Fibroblast of skin of right quadriceps (primary cell): ENCODE results near the gene SLC25A22.

ENCODE experiments used
- DNase-seq: peaks from one replicate; pipeline ENCODE4 v3.0.0-alpha.2; 2013

SLC25A22 gene

DNA sequence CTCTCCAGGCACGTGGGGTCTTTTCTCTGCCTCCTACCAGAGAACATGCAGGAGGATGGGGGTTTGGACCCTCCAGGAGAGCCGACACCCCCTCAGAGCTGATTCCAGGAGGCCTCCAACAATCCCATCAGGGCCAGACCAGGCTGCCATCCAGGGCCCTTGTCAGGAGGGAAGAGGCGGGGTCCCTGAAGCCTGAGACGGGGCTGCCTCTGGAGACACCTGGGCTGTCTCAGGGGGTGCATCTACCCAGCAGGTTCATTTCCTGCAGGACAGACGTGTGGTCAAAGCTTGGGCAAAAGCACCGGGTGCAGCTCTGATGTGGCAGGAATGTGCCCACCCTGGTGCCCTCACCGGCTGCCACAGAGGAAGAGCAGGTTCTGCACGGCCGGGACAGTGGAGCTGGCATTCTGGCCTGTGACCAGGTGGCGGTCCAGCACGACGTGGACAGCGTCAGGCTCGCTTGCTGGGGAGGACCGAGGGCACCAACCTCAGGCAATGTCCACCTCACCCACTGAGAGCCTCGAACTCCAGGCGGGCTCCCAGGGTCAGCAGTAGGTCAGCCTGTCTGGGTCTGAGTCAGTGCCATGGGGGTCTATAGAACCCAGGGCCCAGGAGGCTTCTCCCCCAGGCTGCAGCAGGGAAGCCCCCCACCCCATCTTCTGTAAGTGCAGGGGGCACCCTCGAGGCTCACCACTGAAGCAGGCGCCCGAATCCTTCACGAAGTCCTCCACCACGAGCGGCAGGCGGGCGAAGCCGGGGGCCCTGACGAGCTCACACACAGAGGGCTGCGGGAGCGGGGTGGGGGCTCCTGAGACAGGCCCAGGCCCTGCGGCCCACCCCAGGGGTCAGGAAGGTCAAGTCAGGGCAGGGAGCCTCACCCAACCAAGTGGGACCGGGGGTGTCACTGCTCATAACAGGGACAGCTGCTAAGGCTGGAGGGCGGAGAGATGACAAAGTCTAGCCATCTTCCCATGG, 27.2 kb downstream of the SLC25A22 start:
- no peak for DNase-seq

DNA sequence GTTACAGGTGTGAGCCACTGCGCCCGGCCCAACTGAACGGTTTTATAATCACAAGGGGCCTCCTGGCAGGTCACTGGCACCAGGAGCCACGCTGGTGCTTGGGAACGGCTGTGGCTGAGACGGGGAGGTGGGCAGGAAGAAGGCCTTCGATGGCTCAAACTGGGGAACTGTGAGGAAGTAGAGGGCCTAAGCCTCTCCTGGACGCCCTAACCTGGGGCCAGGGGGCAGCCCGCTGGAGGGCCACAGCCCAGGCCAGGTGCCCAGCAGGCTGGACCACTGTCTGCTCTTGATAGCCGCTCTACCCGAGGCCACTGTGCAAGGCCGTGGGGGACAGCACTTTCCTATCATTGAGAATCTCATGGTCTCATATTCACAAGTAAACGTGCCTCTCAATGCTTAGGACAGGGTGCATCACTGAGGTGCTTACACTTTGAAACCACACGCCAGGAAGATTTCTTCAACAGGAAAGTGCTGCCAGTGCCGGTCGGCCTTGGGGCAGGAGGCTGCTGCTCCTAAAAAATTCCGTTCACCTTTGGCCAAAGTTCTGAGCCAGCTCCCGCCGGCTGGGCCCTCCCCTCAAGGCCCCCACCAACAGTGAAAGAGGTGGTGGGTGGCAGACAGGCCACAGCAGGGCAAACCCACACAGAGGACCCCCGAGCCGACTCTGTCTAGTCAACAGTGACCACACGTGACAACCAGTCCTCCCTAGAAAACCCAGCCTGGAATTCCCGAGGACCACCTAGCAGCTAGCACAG, 28.0 kb downstream of the SLC25A22 start:
- DNase-seq, result no peak

DNA sequence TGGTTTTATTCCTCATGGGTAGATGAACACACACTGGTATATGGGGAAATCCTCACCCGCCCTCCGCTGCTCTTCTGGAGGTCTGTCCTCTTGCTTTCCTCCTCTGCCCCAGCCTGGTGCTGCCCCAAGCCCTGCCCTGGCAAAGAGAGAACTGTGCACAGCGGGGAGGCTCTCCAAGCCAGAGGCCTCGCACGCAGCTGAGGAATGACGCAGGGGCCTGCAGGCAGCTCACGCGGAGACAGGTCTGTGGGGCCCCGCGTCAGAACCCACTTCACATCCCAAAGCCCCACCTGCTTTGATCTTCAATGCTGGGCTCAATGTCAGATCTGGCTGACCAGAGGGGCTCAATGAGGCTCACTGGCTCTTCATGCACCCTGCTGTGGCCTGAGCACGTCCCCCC, 30.8 kb downstream of the SLC25A22 start:
- DNase-seq, result no peak

DNA sequence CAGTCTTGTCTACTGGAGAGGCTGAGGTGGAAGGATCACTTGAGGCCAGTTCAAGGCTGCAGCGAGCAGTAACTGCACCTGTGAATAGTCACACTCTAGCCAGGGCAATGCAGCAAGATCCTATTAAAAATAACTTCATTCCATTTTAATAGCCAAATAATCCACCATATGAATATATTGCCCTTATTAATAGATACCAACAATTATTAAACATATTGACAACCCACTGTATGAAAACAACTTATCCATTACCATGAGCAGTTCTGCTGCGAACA, 31.2 kb downstream of the SLC25A22 start:
- no peak for DNase-seq

DNA sequence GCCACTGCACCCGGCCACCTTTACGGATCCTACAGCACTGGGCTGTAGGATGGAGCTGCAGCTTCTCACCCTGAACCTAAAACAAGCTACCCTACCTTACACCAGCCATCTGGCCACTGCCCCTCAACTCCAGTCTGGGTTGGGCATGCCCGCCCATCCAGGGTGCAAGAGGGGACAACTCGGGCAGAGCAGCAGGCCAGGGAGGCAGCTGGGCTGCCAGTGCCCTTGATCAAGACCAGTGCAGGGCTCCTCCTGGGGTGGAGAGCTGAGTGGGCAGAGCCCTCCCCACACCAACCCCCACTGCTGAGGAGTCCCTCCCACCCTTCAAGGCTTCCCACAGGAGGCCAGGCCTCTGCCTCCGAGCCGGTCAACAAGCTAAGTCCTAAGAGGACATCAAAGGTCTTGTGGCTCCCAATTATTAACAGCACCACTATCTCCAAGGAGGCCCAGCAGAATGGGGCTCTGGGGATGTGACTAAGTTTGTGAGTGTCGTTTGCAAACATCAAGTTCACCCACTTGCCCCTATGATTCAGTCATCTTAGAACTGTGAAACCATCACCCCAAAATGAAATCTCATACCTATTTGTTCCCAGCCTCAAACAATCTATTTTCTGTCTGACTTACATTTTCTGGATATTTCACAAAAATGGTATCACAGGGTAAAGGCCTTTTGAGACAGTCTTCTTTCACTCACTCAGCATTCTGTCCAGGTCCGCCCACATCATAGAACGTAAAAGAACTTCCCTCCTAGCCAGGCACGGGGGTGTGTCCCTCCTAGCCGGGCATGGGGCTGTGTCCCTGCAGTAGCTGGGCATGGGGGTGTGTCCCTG, 31.8 kb downstream of the SLC25A22 start:
- DNase-seq, result no peak

DNA sequence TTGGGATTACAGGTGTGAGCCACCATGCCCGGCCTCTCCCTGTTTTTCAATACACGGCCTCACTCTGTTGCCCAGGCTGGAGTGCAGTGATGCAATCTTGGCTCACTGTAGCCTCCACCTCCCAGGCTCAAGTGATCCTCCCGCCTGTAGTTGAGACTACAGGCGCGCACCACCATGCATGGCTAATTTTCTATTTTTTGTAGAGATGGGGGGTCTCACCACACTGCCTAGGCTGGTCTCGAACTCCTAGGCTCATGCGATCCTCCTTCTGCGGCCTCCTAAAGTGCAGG, 32.3 kb downstream of the SLC25A22 start:
- DNase-seq, result no peak

DNA sequence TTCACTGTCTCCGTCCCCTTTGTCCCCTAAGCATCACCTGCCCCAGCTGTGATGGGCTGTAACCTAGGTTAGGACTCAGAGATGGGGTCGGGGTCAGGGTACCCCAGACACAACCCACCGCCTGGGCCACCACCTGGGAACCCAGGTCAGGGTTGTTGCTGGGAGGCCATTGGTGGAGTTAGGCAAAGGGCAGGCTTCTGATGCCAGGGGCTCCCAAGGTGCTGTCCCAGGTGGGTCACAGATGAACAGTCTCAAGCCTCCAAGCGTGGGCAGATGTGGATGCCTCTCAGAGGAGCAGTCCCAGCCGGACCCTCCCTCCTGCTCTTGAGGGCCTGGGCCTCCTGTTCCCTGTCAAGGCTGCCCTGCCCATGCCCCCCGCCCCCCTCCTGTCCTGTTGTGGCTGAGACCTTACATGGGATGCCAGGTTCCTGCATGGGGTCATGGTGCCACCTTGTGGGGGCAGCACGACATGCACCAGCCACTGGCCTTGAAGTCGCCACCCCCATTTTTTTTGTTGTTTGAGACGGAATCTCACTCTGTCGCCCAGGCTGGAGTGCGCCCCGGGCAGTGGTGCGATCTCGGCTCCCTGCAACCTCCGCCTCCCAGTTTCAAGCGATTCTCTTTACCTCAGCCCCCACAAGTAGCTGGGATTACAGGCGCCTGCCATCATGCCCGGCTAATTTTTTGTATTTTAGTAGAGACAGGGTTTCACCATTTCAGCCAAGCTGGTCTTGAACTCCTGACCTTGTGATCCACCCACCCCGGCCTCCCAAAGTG, 32.9 kb downstream of the SLC25A22 start:
- peak; percentile 38 for DNase-seq

DNA sequence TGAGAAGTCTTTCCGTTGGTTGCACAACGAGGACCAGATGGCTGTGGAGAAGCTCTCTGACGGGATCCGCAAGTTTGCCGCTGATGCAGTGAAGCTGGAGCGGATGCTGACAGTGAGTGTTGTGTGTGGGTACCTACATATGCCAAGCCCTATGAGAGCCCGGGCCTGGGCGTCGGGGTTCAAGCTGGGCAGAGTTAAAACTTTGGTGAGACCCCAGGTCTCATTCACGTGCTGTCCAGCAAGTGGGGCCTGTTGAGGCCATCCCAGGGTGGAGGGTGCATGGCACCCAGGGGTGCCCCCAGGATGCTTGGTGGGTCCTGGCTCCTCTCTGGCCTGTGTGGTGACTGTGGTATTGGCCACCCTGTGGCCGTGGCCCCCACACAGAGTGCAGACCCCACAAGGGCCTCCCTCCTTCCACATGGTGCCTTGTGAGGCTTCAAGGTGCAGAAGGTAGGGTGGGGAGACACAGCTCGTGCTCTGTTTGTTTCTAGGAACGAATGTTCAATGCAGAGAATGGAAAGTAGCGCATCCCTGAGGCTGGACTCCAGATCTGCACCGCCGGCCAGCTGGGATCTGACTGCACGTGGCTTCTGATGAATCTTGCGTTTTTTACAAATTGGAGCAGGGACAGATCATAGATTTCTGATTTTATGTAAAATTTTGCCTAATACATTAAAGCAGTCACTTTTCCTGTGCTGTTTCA, 33.6 kb downstream of the SLC25A22 start:
- DNase-seq, result no peak

DNA sequence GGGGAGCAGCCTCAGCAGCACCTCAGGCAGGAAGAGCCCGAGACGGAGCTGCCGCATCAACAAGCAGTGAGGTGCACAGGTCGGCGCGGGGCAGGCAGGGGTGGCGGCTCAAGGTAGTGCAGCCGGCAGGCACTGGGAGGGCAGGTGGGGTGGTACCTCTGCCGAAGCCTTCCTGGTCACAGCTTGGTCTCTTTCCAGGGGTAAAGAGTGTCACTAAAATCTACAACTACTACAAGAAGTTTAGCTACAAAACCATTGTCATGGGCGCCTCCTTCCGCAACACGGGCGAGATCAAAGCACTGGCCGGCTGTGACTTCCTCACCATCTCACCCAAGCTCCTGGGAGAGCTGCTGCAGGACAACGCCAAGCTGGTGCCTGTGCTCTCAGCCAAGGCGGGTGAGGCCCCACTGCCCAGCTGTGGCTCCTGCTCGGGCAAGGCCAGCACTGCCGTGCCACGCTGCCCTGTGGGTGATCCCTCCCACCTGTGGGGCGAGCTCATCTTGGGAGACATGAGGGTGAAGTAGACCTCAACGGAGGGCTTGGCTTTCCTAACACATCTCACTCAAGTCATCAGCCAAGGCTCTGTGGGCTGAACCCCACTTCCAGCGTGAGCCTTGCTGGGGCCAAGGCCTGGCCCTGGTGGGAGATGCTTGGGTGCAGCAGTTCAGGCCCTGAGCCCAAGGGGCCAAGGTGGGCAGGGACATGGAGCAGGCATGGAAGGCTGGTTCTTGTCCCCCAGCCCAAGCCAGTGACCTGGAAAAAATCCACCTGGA, 34.3 kb downstream of the SLC25A22 start:
- DNase-seq, result no peak

DNA sequence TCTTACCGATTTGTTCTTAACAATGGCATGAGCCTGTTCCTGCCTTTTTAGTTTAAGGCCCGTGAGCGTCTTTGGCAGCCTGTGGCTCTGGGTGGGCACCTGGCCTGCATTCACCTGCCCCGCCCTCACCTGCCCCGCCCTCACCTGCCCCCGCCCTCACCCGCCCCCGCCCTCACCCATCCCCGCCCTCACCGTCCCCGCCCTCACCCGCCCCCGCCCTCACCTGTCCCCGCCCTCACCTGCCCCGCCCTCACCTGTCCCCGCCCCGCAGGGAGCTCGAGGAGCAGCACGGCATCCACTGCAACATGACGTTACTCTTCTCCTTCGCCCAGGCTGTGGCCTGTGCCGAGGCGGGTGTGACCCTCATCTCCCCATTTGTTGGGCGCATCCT, 35.0 kb downstream of the SLC25A22 start:
- no peak for DNase-seq

DNA sequence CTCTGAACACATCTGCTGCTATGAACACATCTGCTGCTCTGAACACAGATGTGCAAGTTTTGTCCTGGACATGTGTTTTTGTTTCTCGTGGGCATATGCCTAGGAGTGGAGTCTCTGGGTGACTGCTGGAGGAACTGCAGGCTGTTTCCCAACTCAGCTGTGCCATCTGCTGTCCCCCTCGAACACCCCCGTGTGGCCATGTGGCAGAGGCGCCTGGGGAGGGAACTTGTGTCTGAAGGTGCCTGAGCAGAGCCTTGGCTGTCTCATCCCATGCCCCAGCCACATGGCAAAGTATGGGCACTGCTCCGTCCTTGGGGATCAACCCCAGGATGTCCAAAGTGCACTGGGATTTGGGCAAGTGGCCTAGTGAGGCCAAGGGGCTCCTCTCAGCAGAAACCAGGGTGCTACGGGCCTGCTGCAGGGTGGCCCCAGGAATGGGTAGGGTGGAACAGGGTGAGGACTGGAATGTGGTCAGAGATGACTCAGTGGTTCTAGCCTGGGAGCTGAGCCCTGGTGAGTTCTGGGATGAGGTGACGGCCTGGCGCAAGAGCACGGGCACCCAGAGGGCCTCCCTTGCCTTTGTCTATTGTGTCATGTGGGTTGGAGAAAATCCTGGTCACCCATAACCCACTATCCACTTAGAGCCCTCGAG, 35.5 kb downstream of the SLC25A22 start:
- peak; percentile 41 for DNase-seq

DNA sequence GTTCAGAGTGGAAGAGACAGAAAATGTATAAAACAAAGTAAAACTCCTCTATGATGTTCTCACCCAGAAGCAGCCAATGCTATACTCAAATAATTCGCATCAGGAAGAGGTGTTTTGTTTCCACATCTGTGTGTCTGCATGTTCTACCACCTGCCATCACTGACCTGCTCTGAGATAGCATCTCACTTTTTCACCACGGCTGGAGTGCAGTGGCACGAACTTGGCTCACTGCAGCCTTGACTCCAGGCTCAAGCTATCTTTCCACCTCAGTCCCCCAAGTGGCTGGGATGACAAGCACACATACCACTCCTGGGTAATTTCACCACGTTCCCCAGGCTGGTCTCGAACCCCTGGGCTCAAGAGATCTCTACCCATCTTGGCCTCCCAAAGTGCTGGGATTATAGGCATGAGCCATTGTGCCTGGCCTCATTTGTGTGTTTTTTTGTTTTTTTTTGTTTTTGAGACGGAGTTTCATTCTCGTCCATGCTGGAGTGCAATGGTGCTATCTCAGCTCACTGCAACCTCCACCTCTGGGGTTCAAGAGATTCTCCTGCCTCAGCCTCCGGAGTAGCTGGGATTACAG, 36.5 kb downstream of the SLC25A22 start:
- DNase-seq, result no peak

DNA sequence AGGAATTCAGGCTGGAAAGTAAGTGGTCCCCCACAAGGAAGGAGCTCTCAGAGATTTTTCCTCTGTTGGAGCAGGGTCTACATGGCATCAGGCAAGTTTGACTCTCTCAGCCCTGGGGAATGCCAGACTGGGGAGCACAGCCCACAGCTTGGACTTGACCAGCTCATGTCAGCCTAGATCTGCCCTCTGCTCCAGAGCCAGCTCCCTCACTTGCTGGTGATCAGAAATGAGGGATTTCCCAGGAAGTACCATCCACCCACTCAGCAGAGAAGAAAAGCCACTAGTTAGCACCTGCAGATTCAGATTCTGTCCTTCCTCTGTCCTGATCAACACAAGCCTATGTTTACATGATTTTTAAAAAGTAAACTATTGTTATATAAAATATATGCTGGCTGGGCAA, 37.8 kb downstream of the SLC25A22 start:
- no peak for DNase-seq

DNA sequence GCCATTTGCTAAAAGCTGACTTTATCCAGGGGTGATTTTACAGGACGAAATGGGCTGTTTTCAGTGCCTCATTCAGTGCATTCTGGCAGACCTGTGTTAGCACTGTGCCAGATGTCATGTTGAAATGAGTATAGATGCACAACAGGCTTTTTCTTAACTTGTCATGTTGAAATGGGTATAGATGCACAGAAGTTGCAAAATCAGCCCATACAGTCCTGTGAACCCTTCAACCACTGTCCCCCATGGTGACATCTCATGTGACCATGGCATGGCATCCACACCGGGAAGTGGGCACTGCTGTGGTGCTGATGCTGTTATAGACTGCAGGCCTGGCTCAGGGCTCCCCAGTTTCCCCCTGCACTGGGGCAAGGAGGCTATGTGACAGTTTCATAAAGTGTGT, 48.4 kb downstream of the SLC25A22 start:
- no peak for DNase-seq

DNA sequence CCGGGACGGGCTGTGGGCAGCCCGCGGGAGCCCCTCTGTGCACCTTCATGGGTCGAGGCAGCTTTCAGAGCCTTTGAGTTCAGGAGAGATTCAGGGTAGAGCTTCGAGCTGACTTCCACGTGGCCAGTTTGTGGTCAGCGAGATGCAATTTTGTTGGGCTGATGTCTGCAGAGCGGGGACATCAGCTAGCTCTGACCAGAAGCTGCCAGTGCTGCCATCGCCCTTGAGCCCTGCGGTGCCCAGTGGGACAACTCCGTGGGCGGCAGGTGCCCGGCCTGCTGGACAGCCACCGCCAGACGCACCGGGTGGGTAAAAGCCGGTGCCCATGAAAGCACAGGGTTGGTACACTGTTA, 50.1 kb downstream of the SLC25A22 start:
- DNase-seq, result no peak

DNA sequence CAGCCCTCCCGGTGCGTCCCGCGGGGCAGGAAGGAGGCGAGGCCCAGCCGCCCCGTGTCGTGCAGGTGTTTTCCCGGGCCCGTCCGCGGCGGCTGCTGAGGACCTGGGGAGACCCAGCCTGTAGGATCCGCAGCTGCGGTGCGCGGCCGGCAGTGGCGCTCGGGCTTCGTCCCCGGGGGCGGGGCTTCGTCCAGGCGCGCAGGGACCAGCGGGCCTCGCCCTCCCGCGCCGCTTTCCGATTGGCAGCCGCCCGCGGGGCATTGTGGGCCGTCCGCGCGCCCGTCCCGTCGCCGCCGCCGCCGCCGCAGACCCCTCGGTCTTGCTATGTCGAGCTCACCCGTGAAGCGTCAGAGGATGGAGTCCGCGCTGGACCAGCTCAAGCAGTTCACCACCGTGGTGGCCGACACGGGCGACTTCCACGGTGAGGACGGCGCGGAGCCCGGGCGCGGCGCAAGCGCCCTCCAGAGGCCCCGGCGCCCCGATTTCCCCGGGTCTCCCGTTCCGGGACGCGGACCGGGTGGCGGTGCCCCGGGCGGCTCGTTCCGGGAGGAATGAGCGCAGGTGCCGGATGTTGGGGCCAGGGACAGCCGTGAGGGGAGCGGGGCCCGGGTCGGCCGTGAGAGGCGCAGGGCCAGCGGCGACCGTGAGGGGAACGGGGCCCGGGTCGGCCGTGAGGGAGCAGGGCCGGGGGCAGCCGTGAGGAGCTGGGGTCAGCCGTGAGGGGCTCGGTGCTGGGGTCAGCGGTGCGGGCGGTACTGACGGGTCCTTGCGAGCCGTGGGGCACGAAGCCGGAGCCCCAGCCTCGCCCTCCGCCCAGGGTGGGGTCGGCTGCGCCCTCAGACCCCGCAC, 50.7 kb downstream of the SLC25A22 start, which contains the start of gene TALDO1:
TALDO1 (plus strand) TSS at position 307 of the 849 bp plus-strand sequence; CDS start at position 325, 18 bp downstream.
- peak; percentile 81 for DNase-seq

DNA sequence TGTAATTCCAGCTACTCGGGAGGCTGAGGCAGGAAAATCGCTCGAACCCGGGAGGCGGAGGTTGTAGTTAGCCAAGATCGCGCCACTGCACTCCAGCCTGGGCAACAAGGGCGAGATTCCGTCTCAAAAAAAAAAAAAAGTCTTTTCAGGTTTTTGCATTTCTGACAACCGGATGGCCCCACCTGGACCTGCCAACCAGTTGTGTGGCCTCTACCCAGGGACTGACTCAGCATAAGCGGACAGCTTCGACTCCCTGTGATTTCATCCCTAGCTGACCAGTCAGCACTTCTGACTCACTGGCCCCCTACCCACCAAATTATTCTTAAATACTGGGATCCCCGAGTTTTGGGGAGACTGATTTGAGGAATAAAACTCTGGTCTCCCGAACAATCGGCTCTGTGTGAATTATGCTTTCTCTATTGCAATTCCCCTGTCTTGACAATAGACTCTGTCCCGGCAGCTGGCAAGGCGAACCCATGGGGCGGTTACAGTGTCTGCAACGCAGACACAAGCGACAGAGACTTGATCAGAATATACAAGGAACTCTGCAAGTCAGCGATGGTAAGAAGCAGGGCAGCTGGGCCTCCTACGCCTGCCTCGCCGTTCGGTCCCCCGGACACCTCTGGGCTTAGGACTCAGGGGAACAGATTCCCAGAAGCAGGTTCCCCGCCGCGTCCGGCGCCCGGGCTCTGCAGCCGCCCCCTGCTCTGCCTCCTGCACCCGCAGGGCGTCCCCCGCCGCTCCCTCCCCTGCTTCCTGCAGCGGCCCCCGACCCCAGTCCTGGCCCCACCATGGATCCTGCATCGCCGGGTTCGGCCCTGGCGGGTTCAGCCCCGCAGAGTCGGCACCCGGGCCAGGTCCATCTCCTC, 51.6 kb downstream of the SLC25A22 start:
- no peak for DNase-seq

DNA sequence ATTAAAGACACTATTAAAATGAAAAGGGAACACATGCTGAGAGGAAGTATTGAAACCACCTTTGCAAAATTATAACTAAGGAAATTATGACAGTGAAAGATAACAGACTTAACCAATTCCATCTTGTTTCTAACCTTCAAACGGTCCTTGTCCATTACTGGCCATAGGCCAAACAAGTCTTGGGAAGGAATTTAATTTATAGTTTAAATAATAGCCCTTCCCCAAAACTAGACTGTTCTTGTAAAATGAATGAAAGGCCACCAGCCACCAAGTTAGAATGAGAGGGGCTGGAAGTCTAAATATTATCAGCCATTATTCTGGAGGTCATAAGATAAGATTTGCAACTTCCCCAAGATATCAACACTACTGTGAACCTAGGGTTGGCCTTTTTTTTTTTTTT, 52.7 kb downstream of the SLC25A22 start:
- DNase-seq, result no peak
